K562 (cell line): ENCODE data around the gene NRSN2. TPM values are rescaled to one million over a fixed set of nuclear protein-coding genes. Genes with fewer than 3 reads are reported as not detected.

Experiments used
- ATAC-seq: fragments of 200-7000 bp; cut with Tn5 transposase; 3 replicates; pipeline ENCODE4 v1.9.1; 2020; ENCODE audit warnings: moderate library complexity
- BruUV-seq: library from RNA; stranded (reverse); fragments of 400-500 nt; replicated peaks from 2 replicates; lab custom pipeline; 2021; lab: Mats Ljungman, UMichigan
- CTCF ChIA-PET: fragments of 300-600 bp; formaldehyde crosslinking; extraction: SDS; loops from one replicate; lab custom pipeline; 2021; ENCODE audit warnings: low intra/inter-chr PET ratio; lab: Yijun Ruan, JAX
- POLR2A ChIA-PET: fragments of 300-600, 350-650 bp; sonication (Branson Sonifier 250); formaldehyde crosslinking; extraction: SDS; loops from one replicate; lab custom pipeline; 2021; ENCODE audit warnings: antibody characterized with exemption, inconsistent platforms; lab: Yijun Ruan, JAX
- DNase-seq, 4 experiments: peaks; one replicate each; pipeline versions ENCODE4 v3.0.0 to v3.0.0-alpha.2; 2011 to 2018; ENCODE audit warnings: low spot score in 3 of 4, mixed read lengths in 3 of 4; ENCODE audit errors: extremely low read depth in 1 of 4
- FAIRE-seq: peaks from 2 replicates; lab custom pipeline; 2011; peaks lifted over from hg19 to GRCh38; lab: Jason Lieb, UNC
- H2AFZ ChIP-seq: 2 replicates; pipeline ENCODE4 v1.6.0; 2011; ENCODE audit warnings: low read depth, low read length, control low read depth, inconsistent platforms
- H3K27ac ChIP-seq: fragments of 200-600 bp; 3 replicates; pipeline ENCODE4 v1.8.0; 2011; ENCODE audit warnings: low read depth, mild to moderate bottlenecking, control low read depth, inconsistent platforms, low read length, moderate library complexity, mixed read lengths; ENCODE audit errors: extremely low read depth
- H3K27me3 ChIP-seq, 2 experiments: fragments of 300-600 bp in 1 of 2; 2 replicates in 1 of 2; 3 replicates in 1 of 2; pipeline versions ENCODE4 v1.6.0 to v1.8.0; 2011; ENCODE audit warnings: inconsistent platforms in 2 of 2, low read length in 2 of 2, mild to moderate bottlenecking in 1 of 2, mixed read lengths in 1 of 2, moderate library complexity in 1 of 2; ENCODE audit not compliant: control insufficient read depth in 2 of 2, insufficient read depth in 2 of 2
- H3K36me3 ChIP-seq: fragments of 300-600 bp; 3 replicates; pipeline ENCODE4 v1.8.0; 2011; ENCODE audit warnings: mild to moderate bottlenecking, low read length, inconsistent platforms; ENCODE audit not compliant: control insufficient read depth, insufficient read depth
- H3K4me1 ChIP-seq, 2 experiments: fragments of 200-600 bp in 1 of 2; replicated peaks in 1 of 2; 2 replicates in 1 of 2; 3 replicates in 1 of 2; pipeline versions ENCODE4 v1.5.1 to v1.8.0; 2011; ENCODE audit warnings: inconsistent platforms in 2 of 2, low read length in 2 of 2, mild to moderate bottlenecking in 1 of 2, mixed read lengths in 1 of 2, moderate library complexity in 1 of 2; ENCODE audit not compliant: control insufficient read depth in 2 of 2, insufficient read depth in 2 of 2
- H3K4me2 ChIP-seq: 2 replicates; pipeline ENCODE4 v1.6.1; 2011; ENCODE audit warnings: low read length, control low read depth, inconsistent platforms, mixed read lengths; ENCODE audit not compliant: insufficient read depth
- H3K4me3 ChIP-seq: fragments of 200-600 bp; sonication (generic), shearing (Covaris generic); 2 replicates; pipeline ENCODE4 v1.5.1; 2016; ENCODE audit warnings: control low read depth, inconsistent platforms
- H3K79me2 ChIP-seq: fragments of 200-600 bp; 3 replicates; pipeline ENCODE4 v1.8.0; 2011; ENCODE audit warnings: low read length, inconsistent platforms; ENCODE audit not compliant: control insufficient read depth, insufficient read depth
- H3K9ac ChIP-seq, 2 experiments: 2 replicates each; pipeline versions ENCODE4 v1.6.0 to v1.6.1; 2011; ENCODE audit warnings: low read depth in 2 of 2, low read length in 2 of 2, control low read depth in 1 of 2, inconsistent platforms in 1 of 2, mild to moderate bottlenecking in 1 of 2, mixed read lengths in 1 of 2; ENCODE audit not compliant: insufficient read depth in 1 of 2
- H3K9me1 ChIP-seq: one replicate; pipeline ENCODE4 v1.6.0; 2011; ENCODE audit warnings: inconsistent platforms, mild to moderate bottlenecking, low read length, moderate library complexity; ENCODE audit not compliant: control insufficient read depth, insufficient read depth
- H3K9me3 ChIP-seq: replicated peaks from 2 replicates; pipeline ENCODE4 v1.5.1; 2011; ENCODE audit warnings: low read depth, low read length, inconsistent platforms; ENCODE audit not compliant: control insufficient read depth, insufficient read depth
- H4K20me1 ChIP-seq: replicated peaks from 2 replicates; pipeline ENCODE4 v1.6.1; 2011; ENCODE audit warnings: low read length, inconsistent platforms, mixed read lengths; ENCODE audit not compliant: control insufficient read depth, insufficient read depth
- BCOR ChIP-seq: fragments of 450-650 bp; IDR thresholded peaks from 2 replicates; pipeline ENCODE4 v1.6.1; 2016
- CHCHD3 ChIP-seq: fragments of 250-450 bp; sonication (Bioruptor Pico); IDR thresholded peaks from 2 replicates; pipeline ENCODE4 v2.1.2; 2022; ENCODE audit warnings: mild to moderate bottlenecking
- DMBX1 ChIP-seq: fragments of 250-450 bp; sonication (Bioruptor Pico); IDR thresholded peaks from 2 replicates; pipeline ENCODE4 v1.8.0; 2022; ENCODE audit warnings: inconsistent platforms, mild to moderate bottlenecking, moderate library complexity, borderline replicate concordance
- JUN ChIP-seq, 2 experiments: sonication (generic) in 1 of 2; formaldehyde crosslinking in 1 of 2; IDR thresholded peaks; 2 replicates each; pipeline versions ENCODE4 v1.6.1 to v1.8.0; 2012 to 2022; ENCODE audit warnings: borderline replicate concordance in 2 of 2, mild to moderate bottlenecking in 2 of 2, improper control_type of control experiment in 1 of 2, low read depth in 1 of 2, low read length in 1 of 2, missing genetic modification reagents in 1 of 2
- ZNF584 ChIP-seq: fragments of 200-800 bp; sonication (Bioruptor generic); IDR thresholded peaks from 2 replicates; pipeline ENCODE4 v1.6.1; 2016; ENCODE audit warnings: low read depth, mild to moderate bottlenecking, missing genetic modification characterization, missing compliant biosample characterization
- whole genome bisulfite sequencing: fragments of 100-300 bp; shearing (Covaris generic); methylation state at CpG from one replicate; pipeline ENCODE4 v1.1.6; 2016; ENCODE audit warnings: low coverage, mixed read lengths; ENCODE audit not compliant: insufficient coverage; ENCODE audit errors: missing lambda C conversion rate; 5-methylcytosine and 5-hydroxymethylcytosine counted together
- in situ Hi-C: fragments of 300-500 bp; cut with MboI; formaldehyde crosslinking; loops from 4 replicates; pipeline ENCODE4 v1.15.0; 2018; ENCODE audit warnings: inconsistent platforms, mixed read lengths
- intact Hi-C: fragments of 100-400 bp; cut with micrococcal nuclease; formaldehyde crosslinking; loops from 2 replicates; pipeline ENCODE4 v1.14.2; 2022
- polyA plus RNA-seq, 8 experiments: library from polyadenylated mRNA; depleted of rRNA in 4 of 8; stranded (reverse) in 5 of 8; unstranded in 3 of 8; fragments of >200 nt; fragmentation: Nextera tagmentation in 2 of 8; fragmentation: Illumina TruSeq in 1 of 8; extraction: Ambion mirVana in 2 of 8; extraction: Trizol in 1 of 8; gene quantifications; 2 replicates each; pipeline versions ENCODE4 v1.2.1 to v1.2.3, GENCODE V29; 2011 to 2014; ENCODE audit warnings: inconsistent platforms in 1 of 8, missing spikeins in 1 of 8
- total RNA-seq, 7 experiments: library from RNA; depleted of rRNA in 6 of 7; stranded (reverse); fragments of >200 nt in 6 of 7; fragmentation: Illumina TruSeq in 2 of 7; extraction: Trizol in 2 of 7; gene quantifications; 2 replicates each; pipeline versions ENCODE4 v1.2.1 to v1.2.3, GENCODE V29; 2011 to 2021; ENCODE audit warnings: low replicate concordance in 1 of 7

NRSN2 gene
- total and polyA plus RNA-seq, 9 of the 15 experiments (the other 6 are each of a cell fraction or from before 2014, with no cell fraction given), result 7.5 to 29.7 (median 11.1) TPM

DNA sequence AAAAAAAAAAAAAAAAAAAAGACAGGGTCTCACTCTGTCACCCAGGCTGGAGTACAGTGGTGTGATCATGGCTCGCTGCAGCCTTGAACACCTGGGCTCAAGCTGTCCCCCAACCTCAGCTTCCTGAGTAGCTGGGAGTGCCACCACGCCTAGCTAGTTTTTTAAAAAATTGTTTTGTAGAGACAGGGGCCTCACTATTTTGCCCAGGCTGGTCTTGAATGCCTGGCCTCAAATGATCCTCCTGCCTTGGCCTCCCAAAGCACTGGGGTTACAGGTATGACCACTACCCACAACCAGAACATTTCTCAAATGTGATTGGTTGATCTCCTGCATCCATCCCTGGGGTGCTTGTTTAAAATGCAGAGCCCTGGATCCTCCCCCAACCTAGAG, 55.6 kb downstream of the NRSN2 start:
- intact Hi-C loops, result loop anchor here (5.0 kb wide), 1 partner anchor 60 kb away; the partner anchor contains the start of gene TBC1D20
- in situ Hi-C loops, result no loop called here
- H3K9ac ChIP-seq, result no peak overlapping the region

DNA sequence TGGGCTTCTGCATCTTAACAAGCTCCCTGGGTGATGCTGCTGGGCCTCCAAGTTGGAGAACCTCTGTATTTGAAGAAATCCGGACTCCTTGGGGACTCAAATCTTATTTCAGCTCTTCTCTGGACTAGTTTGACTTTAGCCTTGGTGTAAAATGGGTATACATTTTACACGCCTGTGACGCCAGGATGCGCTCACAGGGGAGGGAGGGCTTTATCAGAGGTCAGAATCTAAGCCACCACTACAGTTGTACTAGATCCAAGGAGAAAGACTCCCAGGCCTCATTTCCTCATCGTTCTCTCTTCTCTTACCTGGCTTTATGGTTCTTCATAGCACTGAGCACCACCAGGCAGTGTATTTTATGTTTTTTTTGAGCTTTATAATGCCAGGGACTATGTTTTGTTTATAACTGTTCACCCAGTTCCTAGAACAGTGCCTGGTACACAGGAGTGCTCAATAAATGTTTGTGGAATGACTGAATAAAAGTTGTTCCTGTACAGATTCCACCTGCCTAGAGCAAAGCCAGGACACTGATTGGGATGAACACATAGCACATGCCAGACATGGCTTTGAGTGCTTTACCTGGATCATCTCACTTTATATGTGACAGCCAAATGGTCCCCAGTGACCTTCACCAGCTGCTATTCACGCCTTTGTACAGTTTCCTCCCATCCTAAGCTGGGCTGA, 56.1 kb downstream of the NRSN2 start:
- Histone ChIP-seq H4K20me1 (no peaks in the 10 kb centered on the region), H3K27me3 (no peaks in the 10 kb centered on the region), H3K36me3 (peaks cover under 1% of the 10 kb centered on the region; the same call in 1 of the 3 replicates), H3K4me1 (peaks cover 15 to 38% of the 10 kb centered on the region in 2 experiments), H3K4me2 (no peak overlapping the region), H3K4me3 (no peak overlapping the region), H3K9ac (no peak overlapping the region), H3K9me1 (no peaks in the 10 kb centered on the region), H3K79me2 (no peaks in the 10 kb centered on the region), H3K27ac (peak overlapping the region; percentile 39; the same call in 1 of the 3 replicates), H3K9me3 (0 out of 2 replicates have a peak, but pooled peaks cover 3% of the 10 kb centered on the region), H2AFZ (no peak overlapping the region)
- 0 out of 2 replicates have a peak, but pooled peaks have one; percentile 10 for TF ChIP-seq BCOR
- TF ChIP-seq ZNF584, result peak; percentile 61; the same call in 1 of the 2 replicates
- no peak for TF ChIP-seq CHCHD3 (CRISPR knock-in tag)
- no peak for FAIRE-seq
- 85% methylated on average over 2 of the region's 6 CpGs for WGBS
- no peak for ATAC-seq
- DNase-seq, result no peak
- no TSS peak for BruUV-seq
- intact Hi-C loops (loop anchor here (5.0 kb wide), 1 partner anchor 59 kb away; the partner anchor contains the start of gene TBC1D20), in situ Hi-C loops (no loop called here)
- ChIA-PET POLR2A (interaction anchor here (1.5 kb wide), 1 partner anchor 21 kb away, joined by 3 read pairs; no protein-coding TSS in a partner anchor), CTCF (no interaction called here)

More for the DNA sequence above, 55.6 kb downstream of the NRSN2 start:
- ATAC-seq, result no peak
- ChIA-PET POLR2A (interaction anchor here (0.6 to 1.5 kb wide), 2 partner anchors 20 to 137 kb away, joined by 3 read pairs; no protein-coding TSS in a partner anchor), CTCF (no interaction called here)
- DNase-seq, result no peak
- Histone ChIP-seq H3K79me2 (no peaks in the 10 kb centered on the region), H4K20me1 (no peaks in the 10 kb centered on the region), H3K9me1 (no peaks in the 10 kb centered on the region), H3K4me1 (peaks cover 13 to 38% of the 10 kb centered on the region in 2 experiments), H3K27me3 (no peaks in the 10 kb centered on the region), H3K9me3 (0 out of 2 replicates have a peak, but pooled peaks cover 3% of the 10 kb centered on the region), H3K27ac (peak overlapping the region; percentile 39; the same call in 1 of the 3 replicates), H3K4me2 (no peak overlapping the region), H3K36me3 (peaks cover 6% of the 10 kb centered on the region; the same call in 1 of the 3 replicates), H2AFZ (no peak overlapping the region), H3K4me3 (no peak overlapping the region)
- TF ChIP-seq JUN (IDR thresholded peaks at IDR 0.05; ENCODE audit: borderline replicate concordance, low read depth, low read length), result no peak
- TF ChIP-seq JUN (CRISPR knock-in tag; IDR thresholded peaks at IDR 0.05; ENCODE audit: borderline replicate concordance), result no peak
- TF ChIP-seq DMBX1 (CRISPR knock-in tag), result 0 out of 2 replicates have a peak, but pooled peaks have one; percentile 2
- FAIRE-seq, result no peak
- BruUV-seq, result no TSS peak
- WGBS, result 90% methylated on average over 2 of the region's 2 CpGs
